NCI-H1092 (cell line): ENCODE measurements around the gene PTGDS.

Source experiments
- DNase-seq: peaks from one replicate; lab custom pipeline; 2025; lab: John Stamatoyannopoulos, UW

PTGDS gene

DNA sequence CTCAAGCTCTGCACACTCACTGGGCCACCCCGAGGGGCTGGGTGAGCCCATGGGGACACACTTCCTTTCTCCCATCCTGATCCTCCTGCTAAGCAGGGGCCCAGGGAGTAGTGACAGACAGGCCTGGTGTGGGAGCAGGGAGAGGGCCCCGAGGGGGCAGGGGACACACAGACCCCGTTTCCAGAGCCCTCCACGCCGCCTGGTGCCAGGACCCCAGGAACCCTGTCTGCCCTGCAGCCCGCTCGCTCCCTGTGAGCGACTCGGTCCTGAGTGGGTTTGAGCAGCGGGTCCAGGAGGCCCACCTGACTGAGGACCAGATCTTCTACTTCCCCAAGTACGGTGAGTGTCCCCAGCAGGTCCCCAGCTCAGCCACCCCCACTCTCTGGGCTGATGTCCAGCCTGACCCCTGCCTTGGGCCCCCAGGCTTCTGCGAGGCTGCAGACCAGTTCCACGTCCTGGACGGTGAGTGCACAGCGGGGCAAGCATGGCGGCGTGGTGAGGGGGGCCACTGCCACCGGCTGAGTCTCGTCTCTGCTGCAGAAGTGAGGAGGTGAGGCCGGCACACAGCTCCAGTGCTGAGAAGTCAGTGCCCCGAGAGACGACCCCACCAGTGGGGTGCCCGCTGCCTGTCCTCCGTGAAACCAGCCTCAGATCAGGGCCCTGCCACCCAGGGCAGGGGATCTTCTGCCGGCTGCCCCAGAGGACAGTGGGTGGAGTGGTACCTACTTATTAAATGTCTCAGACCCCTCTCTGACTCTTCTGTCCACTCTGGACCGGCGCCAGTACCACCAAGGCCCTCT, 30.9 kb upstream of the PTGDS start:
- no peak for DNase-seq

DNA sequence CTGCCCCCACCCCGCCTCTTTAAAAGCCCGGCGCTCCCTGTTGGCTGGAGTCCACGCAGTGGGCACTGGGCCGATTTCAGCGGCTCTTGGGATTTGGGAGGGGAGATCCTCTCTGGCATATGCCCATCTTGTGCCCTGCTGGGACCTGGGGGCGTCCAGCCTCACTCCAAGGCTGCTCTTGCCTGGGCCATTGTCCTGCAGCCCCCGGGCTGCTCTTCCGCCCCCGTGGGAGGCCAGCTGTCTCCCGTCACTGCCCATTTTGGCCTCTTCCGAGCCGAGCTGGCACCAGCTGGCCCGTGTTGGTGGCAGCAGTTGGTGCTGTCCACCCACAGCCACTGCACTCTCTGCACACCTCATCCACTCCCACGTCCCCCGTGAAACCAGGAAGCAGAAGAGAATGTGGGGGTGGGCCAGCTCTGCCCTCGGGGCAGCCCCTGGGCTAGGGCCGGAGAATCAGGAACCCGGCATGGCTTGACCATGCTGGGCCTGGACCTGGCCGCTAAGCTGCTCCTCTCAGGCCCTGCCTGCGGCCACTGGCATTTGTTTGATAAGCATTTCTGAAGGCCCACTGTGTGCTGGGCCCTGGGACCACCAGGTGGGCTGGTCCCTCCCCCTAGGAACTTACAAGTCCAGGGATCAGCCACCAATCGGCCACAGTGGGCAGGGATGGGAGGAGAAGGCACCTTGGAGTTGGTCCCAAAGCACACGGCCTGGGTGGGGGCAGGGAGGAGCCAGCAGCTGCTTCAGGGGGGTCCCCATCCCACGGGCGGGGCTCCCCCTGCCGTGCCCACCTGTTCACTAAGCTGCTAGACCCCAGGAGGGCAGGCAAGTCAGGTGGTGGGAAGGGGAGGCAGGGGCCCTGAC, 30.0 kb upstream of the PTGDS start:
- no peak for DNase-seq

DNA sequence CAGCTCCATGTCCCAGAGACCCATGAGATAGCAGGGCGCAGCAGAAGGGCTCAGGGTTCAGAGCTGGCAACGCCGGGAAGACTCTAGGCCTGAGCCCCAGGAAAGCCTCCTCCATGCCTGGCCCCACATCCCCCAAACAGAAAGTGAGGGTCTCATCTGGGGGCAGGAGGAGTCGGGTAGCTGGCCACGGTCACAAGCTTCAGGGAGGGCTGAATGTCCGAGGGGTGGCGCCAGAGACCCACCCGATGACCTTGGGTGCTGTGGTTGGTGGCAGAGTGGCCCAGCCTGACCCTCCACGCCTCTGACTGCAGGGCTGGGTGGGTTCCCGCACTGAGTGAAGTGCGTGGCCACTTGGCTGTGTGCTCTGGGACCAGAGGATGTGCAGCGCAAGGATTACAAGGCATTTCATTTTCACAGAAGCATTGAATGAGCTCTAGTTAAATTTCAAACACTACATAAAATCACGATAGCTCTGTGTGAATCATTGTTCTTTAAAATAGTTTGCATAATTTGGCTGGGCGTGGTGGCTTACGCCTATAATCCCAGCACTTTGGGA, 29.3 kb upstream of the PTGDS start:
- DNase-seq, result no peak

DNA sequence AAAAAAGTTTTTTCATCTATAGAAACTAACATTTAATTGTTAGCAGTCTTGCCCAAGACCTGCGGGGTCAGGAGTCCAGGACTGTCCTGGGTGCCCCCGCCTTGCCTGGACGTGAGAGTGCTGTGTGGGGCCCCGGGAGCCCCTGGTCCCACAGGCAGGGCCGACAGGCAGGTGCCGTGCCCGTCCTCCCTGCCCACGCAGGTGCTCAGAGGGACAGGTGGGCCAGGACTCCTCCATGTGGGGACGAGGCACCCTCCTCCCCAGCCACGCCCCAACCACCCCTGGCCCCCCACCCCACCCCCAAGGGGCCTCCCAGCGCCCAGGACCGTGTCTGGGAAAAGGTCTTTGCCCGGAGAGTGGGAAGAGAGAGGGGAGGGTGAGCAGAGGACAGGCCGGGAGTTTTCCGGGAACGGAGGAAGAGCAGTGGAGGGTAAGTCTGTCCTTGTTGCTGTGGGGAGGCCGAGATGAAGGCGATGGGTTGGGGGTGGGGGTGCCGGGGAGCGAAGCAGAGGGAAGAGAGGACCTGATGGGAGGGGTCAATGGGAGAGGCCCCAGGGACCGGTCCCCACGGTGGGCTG, 28.0 kb upstream of the PTGDS start:
- no peak for DNase-seq

DNA sequence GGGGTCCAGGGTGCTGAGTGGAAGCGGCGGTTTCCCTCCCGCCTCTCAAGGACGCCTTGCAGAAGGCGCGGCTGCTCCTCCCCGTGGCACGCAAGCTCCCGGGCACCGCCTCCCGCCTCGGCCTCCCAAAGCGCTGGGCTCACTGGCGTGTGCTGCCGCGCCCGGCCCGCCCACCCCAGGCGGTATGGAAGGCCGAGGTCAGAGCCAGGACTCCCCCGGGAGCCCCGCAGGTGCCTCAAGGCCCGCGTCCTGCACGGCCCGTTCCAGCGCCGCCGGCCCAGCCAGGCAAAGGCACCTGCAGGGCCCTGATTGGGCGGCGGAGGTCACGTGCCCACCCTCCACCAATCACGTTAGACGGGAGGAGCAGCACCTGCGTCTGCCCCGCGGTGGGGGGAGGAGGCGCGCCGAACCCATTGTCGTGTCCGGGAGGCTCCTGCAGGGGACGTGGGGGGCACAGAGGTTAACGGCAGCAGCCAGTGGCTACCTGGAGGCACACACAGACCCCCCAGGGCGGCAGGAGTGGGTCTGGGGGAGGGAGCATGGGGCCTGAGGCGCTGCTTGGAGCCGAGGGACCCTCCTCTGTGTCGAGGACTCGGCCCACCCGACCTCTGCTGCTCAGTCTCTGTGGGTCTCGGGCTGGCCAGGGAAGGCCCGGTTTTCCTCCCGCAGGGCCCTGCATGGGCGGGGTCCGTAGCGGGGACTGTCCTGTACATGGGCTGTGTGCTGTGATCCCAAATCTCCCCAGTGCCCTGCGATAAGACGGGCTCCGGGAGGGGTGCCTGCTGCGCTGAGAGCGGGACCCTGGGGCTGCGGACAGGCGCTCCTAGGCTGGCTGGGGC, 27.3 kb upstream of the PTGDS start:
- DNase-seq, result peak; percentile 90

DNA sequence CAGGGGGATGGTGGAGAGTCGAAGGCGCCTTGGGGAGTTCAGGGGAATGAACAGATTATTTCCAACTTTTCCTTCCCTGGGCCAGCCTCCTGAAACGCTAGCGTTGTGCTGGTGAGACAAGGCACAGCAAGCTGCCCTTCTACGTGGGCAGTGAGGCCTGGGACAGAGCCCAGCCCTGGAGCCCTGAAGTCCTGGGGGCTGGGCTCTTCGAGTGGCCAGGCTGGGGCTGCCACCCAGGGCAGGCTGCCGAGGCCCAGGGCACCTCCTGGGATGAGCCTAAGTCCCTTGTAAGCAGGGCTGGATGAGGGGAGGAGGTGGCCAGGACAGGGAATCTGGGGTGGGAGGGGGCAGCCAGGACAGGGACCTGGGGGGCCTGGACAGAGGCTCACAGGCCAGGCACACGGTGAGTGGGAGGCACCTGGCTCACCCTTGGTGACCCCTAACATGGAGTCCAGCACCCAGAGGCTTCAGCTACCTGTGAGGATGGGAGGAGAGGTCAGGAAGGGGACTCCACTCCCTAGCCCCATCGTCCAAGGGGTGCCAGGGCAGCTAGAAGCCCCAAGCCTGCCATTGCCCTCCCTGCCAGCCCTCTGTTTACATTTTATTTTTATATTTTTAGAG, 26.5 kb upstream of the PTGDS start:
- no peak for DNase-seq

DNA sequence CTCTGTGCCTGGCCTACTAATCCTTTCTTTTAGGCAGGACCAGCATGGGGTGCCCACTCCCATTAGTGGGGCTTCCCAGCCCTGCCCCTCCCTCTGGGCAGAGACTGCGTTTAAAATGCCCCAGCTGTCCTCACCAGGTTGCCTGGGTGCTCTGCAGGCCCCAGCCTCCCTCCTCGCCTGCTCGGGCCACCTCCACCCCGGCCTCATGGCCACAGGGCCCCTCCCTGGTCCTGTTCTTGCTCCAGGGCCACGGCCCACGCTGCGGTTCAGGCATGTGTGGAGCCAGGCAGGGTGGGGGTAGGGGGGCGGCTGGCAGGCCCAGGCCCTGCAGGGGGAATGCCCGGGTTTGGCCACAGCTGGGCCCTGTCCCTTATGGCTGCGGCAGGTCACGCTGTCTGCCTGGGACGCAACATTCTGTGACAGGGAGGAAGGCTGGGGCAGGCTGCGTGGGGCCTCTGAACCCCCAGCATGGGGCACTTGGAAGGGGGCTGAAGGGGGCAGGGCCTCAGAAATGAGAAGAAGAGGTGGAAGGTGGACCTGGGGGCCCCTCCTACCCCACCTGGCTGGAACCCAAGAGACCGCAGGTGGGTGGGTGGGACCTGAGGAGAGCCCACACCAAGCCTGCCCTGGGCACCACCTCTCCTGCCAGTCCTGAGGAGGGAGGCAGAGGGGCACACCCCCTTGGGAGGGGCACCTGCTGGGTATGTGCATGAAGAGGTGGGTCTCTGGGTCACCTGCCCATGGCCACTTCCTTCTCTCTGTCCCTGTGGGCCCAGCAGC, 25.6 kb upstream of the PTGDS start, which contains the start of gene LCN12:
Gene LCN12, plus strand, starts transcription at position 733 of the 780 bp plus-strand sequence. CDS start 55 bp downstream, outside the sequence.
- no peak for DNase-seq

DNA sequence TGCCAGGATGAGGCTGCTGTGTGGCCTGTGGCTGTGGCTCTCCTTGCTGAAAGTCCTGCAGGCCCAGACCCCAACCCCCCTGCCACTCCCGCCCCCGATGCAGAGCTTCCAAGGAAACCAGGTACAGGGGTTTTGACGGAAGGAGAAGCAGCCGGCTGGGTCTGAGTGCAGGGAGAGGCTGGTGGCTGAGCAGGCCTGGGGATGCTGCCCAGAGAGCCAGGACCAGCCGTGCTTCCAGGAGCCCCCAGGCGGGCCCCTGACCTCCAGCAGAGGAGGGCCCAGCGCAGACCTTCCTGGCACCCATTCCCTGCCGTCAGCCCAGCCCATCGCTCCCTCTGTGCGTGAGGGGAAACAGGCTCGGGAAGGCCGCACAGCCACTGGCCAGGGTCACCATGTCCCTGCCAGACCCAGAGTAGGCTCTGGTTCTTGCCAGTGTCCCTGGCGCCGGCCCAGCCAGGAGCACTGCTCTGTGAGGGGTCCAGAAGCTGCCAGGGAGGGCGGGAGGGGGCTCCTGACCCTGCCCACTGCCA, 24.9 kb upstream of the PTGDS start:
- no peak for DNase-seq

DNA sequence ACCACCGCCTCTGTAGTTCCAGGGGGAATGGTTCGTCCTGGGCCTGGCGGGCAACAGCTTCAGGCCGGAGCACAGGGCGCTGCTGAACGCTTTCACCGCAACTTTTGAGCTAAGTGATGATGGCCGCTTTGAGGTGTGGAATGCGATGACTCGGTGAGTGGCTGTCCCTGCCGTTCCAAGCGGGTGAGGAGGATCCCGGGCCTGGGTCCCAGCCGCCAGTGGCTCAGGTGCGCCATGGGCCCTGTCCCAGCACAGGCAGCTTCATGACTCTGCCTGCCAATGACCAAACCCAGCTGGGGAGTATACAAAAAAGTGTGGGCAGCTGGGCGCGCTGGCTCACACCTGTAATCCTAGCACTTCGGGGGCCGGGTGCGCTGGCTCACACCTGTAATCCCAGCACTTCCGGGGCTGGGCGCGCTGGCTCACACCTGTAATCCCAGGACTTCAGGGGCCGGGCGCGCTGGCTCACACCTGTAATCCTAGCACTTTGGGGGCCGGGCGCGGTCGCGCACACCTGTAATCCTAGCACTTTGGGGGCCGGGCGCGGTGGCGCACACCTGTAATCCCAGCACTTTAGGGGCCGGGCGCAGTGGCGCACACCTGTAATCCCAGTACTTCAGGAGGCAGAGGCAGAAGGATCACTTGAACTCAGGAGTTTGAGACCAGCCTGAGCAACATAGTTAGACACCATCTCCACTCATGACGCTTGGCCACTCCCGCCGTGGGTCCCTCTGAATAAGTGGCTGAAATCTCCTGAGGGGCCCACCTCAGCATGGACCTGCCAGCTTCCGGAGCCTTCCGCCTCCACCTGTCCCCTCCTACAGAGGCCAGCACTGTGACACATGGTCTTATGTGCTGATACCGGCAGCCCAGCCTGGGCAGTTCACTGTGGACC, 24.2 kb upstream of the PTGDS start:
- no peak for DNase-seq

DNA sequence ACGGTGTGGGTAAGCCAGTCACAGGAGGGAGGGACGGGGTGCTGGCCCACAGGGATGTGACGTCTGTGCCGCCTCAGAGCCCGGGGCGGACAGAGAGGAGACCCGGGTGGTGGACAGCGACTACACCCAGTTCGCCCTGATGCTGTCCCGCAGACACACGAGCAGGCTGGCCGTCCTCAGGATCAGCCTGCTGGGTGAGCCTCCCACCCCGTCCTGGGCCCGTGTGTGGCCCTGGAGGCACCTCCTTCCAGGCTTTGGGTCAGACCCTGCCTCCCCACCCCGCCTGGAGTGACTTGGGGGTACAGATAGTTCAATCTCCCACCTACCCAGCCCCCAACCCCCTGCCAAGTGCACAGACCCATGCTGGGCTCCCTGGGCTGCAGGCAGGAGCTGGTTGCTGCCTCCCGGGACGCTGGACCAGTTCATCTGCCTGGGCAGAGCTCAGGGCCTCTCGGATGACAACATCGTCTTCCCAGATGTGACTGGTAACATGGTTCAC, 23.5 kb upstream of the PTGDS start:
- no peak for DNase-seq

DNA sequence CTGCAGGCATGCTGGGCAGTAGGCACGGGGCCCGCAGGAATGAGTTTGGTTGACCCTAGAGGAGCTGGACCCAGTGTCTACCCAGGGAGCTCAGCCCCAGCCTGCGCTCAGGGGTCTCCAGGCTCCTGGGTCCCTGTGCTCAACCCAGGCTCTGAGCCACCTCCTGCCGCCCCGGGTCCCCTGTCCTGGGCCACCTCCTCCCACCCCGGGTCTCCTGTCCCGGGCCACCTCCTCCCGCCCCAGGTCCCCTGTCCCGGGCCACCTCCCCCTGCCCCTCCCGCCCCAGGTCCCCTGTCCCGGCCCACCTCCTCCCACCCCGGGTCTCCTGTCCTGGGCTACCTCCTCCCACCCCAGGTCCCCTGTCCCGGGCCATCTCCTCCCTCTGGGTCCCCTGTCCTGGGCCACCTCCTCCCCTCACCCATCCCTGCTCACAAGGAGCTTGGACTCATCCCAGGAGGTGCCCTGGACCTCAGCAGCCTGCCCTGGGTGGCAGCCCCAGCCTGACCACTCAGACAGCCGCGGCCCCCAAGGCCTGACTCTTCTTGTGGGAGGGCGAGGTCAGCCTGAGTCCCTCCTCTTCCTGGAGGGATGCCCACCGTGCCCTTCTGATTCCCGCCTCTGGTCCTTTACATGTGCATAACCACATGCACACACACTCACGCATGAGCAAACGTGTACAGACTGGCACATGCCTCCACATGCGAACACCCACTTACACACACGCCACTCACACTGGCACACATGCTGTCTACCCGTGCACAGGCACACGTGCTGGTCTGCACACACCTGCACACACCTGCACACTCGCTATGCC, 22.8 kb upstream of the PTGDS start:
- no peak for DNase-seq

DNA sequence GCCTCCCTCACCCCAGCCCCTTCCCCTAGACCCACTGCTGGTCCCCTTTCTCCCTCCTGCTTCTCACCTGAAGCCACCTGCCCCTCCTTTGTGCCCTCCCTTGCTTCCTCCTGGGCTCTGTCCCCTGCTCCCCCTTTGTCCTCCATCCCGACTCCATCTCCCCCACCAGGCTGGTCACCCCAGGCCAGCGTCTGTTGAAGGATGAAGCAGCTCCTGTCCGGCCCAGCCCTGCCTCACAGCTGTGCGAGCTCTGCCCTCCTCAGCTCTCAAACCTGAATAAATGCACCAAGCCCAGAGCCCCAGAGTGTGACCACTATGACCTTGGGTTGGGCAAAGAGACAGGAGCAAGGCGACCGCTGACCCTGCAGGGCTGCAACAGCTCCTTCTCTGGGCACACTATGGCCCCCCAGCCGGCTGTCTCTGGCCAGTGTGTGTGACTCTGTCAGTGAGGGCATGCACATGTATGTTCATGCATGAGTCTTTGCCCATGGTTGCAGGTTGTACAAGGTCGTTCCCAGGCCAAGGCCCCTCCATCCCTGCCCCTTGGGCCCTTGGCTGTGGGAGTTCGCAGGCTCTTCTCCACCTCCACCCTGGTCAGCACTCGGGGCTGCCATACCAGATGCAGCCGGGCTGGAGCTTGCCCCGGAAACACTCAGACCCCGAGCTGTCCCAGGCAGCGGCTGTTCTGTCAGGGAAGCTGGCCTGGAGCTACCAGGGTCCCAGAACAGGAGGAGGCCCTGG, 21.9 kb upstream of the PTGDS start:
- DNase-seq, result no peak

DNA sequence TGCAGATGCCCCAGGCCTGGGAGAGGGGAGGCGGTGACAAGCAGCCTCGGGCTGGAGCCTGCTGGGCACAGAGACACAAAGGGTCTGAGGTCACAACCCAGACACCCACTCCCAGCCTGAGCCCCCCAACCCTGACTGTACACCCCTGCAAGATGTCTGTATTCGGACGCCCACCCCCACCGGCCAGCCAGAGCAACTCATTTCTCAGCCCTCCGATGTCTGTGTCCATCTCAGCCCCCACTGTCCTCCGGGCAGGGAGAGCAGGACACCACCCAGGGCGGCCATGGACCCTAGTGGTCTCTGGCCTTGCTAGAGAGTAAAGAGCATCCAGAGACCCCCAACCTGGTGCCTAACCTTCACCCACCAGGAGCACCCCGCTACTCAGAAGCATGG, 21.4 kb upstream of the PTGDS start:
- no peak for DNase-seq

DNA sequence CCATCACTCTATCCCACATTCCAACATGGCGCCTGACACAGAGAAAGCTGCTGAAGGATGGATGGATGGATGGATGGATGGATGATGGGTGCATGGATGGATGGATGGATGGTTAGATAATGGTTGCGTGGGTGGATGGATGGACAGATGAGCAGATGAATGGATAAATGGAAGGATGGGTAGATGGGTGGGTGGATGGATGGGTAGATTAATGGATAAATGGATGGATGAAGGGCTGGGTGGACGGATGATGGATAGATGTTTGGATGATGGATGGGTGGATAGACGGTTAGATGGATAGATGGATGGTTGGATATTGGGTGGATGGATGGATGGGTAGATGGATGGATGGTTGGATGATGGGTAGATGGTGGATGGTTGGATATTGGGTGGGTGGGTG, 20.7 kb upstream of the PTGDS start:
- DNase-seq, result no peak

DNA sequence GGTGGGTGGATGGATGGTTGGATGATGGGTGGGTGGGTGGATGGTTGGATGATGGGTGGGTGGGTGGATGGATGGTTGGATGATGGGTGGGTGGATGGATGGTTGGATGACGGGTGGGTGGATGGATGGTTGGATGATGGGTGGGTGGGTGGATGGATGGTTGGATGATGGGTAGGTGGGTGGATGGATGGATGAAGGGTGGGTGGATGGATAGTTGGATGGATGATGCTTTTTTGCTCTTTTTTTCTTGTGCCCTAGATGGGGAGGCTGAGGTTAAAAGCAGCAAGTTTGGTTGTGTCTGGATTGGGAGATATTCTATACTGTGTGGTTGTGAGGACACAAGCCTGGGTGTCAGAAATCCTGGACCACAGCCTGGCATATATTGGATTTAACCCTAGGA, 19.8 kb upstream of the PTGDS start:
- no peak for DNase-seq

DNA sequence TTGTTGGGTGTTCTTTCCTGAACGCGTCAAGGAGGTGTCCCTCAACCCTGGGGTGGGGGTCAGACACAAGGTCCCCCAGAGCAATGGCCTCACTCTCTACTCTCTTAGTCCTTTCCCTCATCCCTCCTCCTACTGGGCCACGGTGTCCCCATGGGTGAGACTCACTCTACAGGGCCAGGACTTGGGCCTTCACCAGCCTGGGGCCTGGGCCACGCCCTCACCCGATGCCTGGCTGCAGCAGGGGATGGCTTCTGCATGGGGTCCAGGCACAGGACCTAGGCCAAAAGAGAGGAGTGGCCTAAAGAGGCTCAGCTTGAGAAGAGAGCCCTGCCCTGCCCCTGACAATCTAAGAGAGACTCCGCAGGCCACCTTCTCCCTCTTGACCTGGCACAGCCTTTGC, 19.4 kb upstream of the PTGDS start:
- no peak for DNase-seq

DNA sequence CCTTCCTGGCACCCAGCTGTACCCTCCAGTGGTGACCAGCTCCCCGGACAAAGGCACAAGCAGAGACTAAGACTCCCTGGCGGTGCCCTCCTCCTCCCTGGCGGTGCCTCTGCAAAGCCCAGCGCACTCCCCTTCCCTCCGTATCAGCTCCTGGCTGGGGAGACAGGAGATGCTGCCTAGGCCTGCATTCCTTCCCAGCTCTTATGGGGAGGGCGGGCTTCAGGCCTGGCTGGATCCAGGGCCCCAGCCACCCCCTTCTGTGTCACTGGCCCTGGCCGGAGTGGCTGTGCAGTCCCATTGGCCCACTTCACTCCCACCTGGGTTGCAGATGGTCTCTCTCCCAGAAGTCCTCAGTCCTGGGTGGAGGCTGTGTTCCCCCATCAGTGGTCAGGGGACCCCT, 18.8 kb upstream of the PTGDS start:
- no peak for DNase-seq
